DOHH2 (cell line): ENCODE measurements around the gene MUC6.

Experiments
- H3F3A ChIP-seq: fragments of 200-600 bp; sonication (generic), shearing (Covaris generic); 2 replicates; pipeline ENCODE4 v1.6.0; 2016; ENCODE audit warnings: antibody characterized with exemption, mild to moderate bottlenecking; ENCODE audit not compliant: control insufficient read depth, insufficient read depth
- H3K27ac ChIP-seq: fragments of 200-600 bp; sonication (generic); 2 replicates; pipeline ENCODE4 v1.5.1; 2014; ENCODE audit warnings: low read depth, mild to moderate bottlenecking, low read length, moderate library complexity
- H3K27me3 ChIP-seq: fragments of 200-600 bp; sonication (generic); 2 replicates; pipeline ENCODE4 v1.6.1; 2014; ENCODE audit warnings: mild to moderate bottlenecking, low read length, mixed read lengths; ENCODE audit not compliant: control insufficient read depth
- H3K36me3 ChIP-seq: fragments of 200-600 bp; sonication (generic); 2 replicates; pipeline ENCODE4 v1.6.1; 2014; ENCODE audit warnings: mild to moderate bottlenecking, low read length, moderate library complexity, mixed read lengths; ENCODE audit not compliant: control insufficient read depth
- H3K4me1 ChIP-seq: fragments of 200-600 bp; sonication (generic); 2 replicates; pipeline ENCODE4 v1.6.1; 2014; ENCODE audit warnings: mild to moderate bottlenecking, low read length, mixed read lengths; ENCODE audit not compliant: control insufficient read depth
- H3K4me2 ChIP-seq: fragments of 200-600 bp; sonication (generic); 2 replicates; pipeline ENCODE4 v1.6.0; 2014; ENCODE audit warnings: mild to moderate bottlenecking, low read length, moderate library complexity
- H3K4me3 ChIP-seq: fragments of 200-600 bp; sonication (generic); 2 replicates; pipeline ENCODE4 v1.5.1; 2014; ENCODE audit warnings: mild to moderate bottlenecking, low read length, mixed read lengths
- H3K79me2 ChIP-seq: fragments of 200-600 bp; sonication (generic); 2 replicates; pipeline ENCODE4 v1.6.1; 2014; ENCODE audit warnings: mild to moderate bottlenecking, low read length, mixed read lengths; ENCODE audit not compliant: control insufficient read depth
- H3K9me2 ChIP-seq: fragments of 200-600 bp; sonication (generic); replicated peaks from 2 replicates; pipeline ENCODE4 v1.6.1; 2014; ENCODE audit warnings: mild to moderate bottlenecking, low read length, mixed read lengths; ENCODE audit not compliant: control insufficient read depth
- H3K9me3 ChIP-seq: fragments of 200-600 bp; sonication (generic); 2 replicates; pipeline ENCODE4 v1.6.1; 2014; ENCODE audit warnings: antibody characterized with exemption, low read length, mixed read lengths; ENCODE audit not compliant: control insufficient read depth, insufficient read depth
- H4K20me1 ChIP-seq: fragments of 200-600 bp; sonication (generic); 2 replicates; pipeline ENCODE4 v1.6.0; 2014; ENCODE audit warnings: low read depth, mild to moderate bottlenecking, antibody characterized with exemption, low read length, moderate library complexity; ENCODE audit not compliant: control insufficient read depth, insufficient read depth
- EZH2phosphoT487 ChIP-seq: fragments of 200-600 bp; sonication (generic); IDR thresholded peaks from 2 replicates; pipeline ENCODE4 v1.6.1; 2017; ENCODE audit warnings: borderline replicate concordance, mild to moderate bottlenecking, antibody characterized with exemption, low read length, moderate library complexity, mixed read lengths
- TF ChIP-seq, protein P1 (sequence below): fragments of 200-600 bp; sonication (generic); IDR thresholded peaks from one replicate; pipeline ENCODE4 v1.5.1; 2014; ENCODE audit warnings: antibody characterized with exemption, mild to moderate bottlenecking, low read depth, low read length; ENCODE audit not compliant: poor library complexity, severe bottlenecking

Gene MUC6

DNA sequence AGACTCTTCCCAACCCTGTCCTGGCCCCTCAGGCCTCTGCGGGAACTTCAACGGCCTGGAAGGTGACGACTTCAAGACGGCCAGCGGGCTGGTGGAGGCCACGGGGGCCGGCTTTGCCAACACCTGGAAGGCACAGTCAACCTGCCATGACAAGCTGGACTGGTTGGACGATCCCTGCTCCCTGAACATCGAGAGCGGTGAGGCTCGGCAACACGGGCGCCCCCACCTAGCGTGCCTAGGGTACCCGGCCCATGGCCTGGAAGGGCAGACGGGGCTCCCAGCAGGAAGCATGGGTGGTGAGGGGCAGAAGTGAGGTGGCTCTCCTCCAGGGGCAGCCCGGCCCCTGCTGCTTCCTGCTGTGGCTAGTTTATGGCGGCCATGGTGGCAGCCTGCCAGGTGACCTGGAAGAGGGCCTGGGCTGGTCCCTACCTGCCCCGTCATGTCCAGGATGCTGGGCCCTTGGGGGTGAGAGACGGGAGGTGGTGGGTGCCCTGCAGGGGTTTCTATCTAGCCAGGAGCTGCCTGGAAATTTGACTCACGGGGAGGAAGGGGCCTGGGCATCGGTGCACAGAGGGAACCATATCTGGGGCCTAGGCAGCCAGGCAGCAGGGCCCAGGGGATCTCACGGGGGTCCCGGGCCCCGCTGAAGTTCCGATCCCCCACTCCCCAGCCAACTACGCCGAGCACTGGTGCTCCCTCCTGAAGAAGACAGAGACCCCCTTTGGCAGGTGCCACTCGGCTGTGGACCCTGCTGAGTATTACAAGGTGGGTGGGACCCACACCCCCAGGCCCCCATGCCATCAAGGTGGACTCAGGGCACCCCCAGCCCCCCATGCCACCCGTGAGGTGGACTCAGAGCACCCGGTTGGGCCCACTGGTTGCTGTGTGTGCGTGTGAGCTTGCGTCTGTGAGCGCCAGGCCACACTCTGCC, 47.4 kb upstream of the MUC6 start:
- Histone ChIP-seq H3K27ac (no peak overlapping the region), H3K4me1 (no peaks in the 10 kb centered on the region), H3K36me3 (no peaks in the 10 kb centered on the region), H3K4me3 (no peak overlapping the region), H3K27me3 (no peaks in the 10 kb centered on the region), H4K20me1 (no peaks in the 10 kb centered on the region), H3K4me2 (no peak overlapping the region), H3F3A (no peaks in the 10 kb centered on the region), H3K79me2 (no peaks in the 10 kb centered on the region), H3K9me3 (peaks cover 3% of the 10 kb centered on the region; the same call in 1 of the 2 replicates), H3K9me2 (no peaks in the 10 kb centered on the region)
- TF ChIP-seq, protein P1, sequence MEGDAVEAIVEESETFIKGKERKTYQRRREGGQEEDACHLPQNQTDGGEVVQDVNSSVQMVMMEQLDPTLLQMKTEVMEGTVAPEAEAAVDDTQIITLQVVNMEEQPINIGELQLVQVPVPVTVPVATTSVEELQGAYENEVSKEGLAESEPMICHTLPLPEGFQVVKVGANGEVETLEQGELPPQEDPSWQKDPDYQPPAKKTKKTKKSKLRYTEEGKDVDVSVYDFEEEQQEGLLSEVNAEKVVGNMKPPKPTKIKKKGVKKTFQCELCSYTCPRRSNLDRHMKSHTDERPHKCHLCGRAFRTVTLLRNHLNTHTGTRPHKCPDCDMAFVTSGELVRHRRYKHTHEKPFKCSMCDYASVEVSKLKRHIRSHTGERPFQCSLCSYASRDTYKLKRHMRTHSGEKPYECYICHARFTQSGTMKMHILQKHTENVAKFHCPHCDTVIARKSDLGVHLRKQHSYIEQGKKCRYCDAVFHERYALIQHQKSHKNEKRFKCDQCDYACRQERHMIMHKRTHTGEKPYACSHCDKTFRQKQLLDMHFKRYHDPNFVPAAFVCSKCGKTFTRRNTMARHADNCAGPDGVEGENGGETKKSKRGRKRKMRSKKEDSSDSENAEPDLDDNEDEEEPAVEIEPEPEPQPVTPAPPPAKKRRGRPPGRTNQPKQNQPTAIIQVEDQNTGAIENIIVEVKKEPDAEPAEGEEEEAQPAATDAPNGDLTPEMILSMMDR = no peak
- TF ChIP-seq EZH2phosphoT487 = no peak

DNA sequence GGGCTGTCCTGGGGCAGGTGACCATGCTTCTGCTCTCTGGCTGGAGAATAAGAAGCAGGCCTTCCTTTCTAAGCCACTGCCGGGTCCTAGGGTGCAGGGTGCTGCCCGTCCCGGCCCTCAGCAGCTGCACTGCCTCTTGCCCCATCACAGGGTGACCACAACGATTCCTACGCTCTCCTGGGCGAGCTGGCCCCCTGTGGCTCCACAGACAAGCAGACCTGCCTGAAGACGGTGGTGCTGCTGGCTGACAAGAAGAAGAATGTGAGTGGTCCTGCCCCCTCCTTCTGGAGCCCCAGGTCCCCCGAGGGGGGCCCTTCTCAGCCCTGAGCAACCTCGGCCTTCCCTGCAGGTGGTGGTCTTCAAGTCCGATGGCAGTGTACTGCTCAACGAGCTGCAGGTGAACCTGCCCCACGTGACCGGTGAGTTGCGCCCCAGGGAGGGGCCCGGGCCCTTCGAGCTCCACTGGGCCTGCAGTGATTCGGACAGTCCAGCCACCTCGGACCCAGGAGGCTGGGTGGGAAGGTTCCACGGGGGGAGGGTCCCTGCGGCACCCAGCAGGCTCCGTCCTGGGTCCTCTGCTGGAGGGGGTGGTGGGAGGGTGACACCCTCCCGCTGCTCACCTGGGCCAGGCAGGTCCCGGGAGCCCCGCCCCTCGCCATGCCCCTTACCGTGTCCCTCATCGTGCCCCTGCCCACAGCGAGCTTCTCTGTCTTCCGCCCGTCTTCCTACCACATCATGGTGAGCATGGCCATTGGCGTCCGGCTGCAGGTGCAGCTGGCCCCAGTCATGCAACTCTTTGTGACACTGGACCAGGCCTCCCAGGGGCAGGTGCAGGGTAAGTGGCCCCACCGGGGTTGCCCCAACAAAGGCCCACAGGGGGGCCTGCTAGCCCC, 46.5 kb upstream of the MUC6 start:
- Histone ChIP-seq H3K27ac (no peak overlapping the region), H3K4me3 (no peak overlapping the region), H3K9me3 (peaks cover 3% of the 10 kb centered on the region; the same call in 1 of the 2 replicates), H3K9me2 (no peaks in the 10 kb centered on the region), H4K20me1 (no peaks in the 10 kb centered on the region), H3K4me1 (no peaks in the 10 kb centered on the region), H3K4me2 (no peak overlapping the region), H3K36me3 (no peaks in the 10 kb centered on the region), H3K79me2 (no peaks in the 10 kb centered on the region), H3K27me3 (no peaks in the 10 kb centered on the region), H3F3A (no peaks in the 10 kb centered on the region)
- no peak for TF ChIP-seq EZH2phosphoT487
- TF ChIP-seq, protein P1 = no peak

DNA sequence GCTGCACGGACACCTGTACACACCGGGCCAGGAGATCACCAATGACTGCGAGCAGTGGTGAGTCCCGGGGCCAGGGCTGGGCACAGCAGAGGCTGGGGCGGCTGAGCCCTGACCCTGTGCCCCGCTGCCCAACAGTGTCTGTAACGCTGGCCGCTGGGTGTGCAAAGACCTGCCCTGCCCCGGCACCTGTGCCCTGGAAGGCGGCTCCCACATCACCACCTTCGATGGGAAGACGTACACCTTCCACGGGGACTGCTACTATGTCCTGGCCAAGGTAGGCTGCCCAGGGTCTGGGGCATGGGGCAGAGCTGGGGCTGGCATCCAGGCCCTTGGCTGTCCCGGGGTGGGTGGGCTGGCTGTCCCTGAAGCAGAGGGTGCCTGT, 45.8 kb upstream of the MUC6 start:
- Histone ChIP-seq H3K4me2 (no peak overlapping the region), H4K20me1 (no peaks in the 10 kb centered on the region), H3K27ac (no peak overlapping the region), H3K9me2 (no peaks in the 10 kb centered on the region), H3K4me3 (no peak overlapping the region), H3K79me2 (no peaks in the 10 kb centered on the region), H3F3A (no peaks in the 10 kb centered on the region), H3K9me3 (peaks cover 9% of the 10 kb centered on the region; the same call in 1 of the 2 replicates), H3K27me3 (no peaks in the 10 kb centered on the region), H3K36me3 (no peaks in the 10 kb centered on the region), H3K4me1 (no peaks in the 10 kb centered on the region)
- TF ChIP-seq, protein P1 = no peak
